Measurements from ENCODE around the gene ISCU.
A peak's percentile ranks its signal among the peaks of the same experiment; 100 is the strongest.

ISCU gene

GRCh38 chr12:108563804-108564151, 1.4 kb downstream of the ISCU start:
- TF ChIP-seq, protein P1, sequence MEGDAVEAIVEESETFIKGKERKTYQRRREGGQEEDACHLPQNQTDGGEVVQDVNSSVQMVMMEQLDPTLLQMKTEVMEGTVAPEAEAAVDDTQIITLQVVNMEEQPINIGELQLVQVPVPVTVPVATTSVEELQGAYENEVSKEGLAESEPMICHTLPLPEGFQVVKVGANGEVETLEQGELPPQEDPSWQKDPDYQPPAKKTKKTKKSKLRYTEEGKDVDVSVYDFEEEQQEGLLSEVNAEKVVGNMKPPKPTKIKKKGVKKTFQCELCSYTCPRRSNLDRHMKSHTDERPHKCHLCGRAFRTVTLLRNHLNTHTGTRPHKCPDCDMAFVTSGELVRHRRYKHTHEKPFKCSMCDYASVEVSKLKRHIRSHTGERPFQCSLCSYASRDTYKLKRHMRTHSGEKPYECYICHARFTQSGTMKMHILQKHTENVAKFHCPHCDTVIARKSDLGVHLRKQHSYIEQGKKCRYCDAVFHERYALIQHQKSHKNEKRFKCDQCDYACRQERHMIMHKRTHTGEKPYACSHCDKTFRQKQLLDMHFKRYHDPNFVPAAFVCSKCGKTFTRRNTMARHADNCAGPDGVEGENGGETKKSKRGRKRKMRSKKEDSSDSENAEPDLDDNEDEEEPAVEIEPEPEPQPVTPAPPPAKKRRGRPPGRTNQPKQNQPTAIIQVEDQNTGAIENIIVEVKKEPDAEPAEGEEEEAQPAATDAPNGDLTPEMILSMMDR (IDR thresholded peaks at IDR 0.05; ENCODE audit: insufficient read depth, low read depth, low read length, missing control alignments), result no peak
- H3K4me3 ChIP-seq (ENCODE audit: low read depth, low read length), result peak overlapping the region; percentile 99
- no peak for DNase-seq (ENCODE audit: low read depth)

- H3K4me3 ChIP-seq (ENCODE audit: low read depth, low read length), result no peak overlapping the region
- DNase-seq (ENCODE audit: low read depth), result no peak
- TF ChIP-seq, protein P1 (IDR thresholded peaks at IDR 0.05; ENCODE audit: insufficient read depth, low read depth, low read length, missing control alignments), result no peak
These were observed 2.3 kb downstream of the ISCU start for GRCh38 chr12:108564724-108565123.

GRCh38 chr12:108565146-108565545, 2.8 kb downstream of the ISCU start:
- TF ChIP-seq, protein P1 (IDR thresholded peaks at IDR 0.05; ENCODE audit: insufficient read depth, low read depth, low read length, missing control alignments), result no peak
- no peak for DNase-seq (ENCODE audit: low read depth)
- no peak overlapping the region; the same call in 1 of the 2 replicates for H3K4me3 ChIP-seq (ENCODE audit: low read depth, low read length)

- DNase-seq (ENCODE audit: low read depth), result peak; percentile 91
- TF ChIP-seq, protein P1 (IDR thresholded peaks at IDR 0.05; ENCODE audit: insufficient read depth, low read depth, low read length, missing control alignments), result no peak
These were observed 3.6 kb downstream of the ISCU start for GRCh38 chr12:108565976-108566375.

GRCh38 chr12:108566452-108566851, 4.1 kb downstream of the ISCU start:
- H3K4me3 ChIP-seq (ENCODE audit: low read depth, low read length), result peak overlapping the region; percentile 42
- no peak for DNase-seq (ENCODE audit: low read depth)
- TF ChIP-seq, protein P1 (IDR thresholded peaks at IDR 0.05; ENCODE audit: insufficient read depth, low read depth, low read length, missing control alignments), result no peak

More at GRCh38 chr12:108565976-108566375, 3.6 kb downstream of the ISCU start:
- H3K4me3 ChIP-seq (ENCODE audit: low read depth, low read length), result peak overlapping the region; percentile 42

DNA sequence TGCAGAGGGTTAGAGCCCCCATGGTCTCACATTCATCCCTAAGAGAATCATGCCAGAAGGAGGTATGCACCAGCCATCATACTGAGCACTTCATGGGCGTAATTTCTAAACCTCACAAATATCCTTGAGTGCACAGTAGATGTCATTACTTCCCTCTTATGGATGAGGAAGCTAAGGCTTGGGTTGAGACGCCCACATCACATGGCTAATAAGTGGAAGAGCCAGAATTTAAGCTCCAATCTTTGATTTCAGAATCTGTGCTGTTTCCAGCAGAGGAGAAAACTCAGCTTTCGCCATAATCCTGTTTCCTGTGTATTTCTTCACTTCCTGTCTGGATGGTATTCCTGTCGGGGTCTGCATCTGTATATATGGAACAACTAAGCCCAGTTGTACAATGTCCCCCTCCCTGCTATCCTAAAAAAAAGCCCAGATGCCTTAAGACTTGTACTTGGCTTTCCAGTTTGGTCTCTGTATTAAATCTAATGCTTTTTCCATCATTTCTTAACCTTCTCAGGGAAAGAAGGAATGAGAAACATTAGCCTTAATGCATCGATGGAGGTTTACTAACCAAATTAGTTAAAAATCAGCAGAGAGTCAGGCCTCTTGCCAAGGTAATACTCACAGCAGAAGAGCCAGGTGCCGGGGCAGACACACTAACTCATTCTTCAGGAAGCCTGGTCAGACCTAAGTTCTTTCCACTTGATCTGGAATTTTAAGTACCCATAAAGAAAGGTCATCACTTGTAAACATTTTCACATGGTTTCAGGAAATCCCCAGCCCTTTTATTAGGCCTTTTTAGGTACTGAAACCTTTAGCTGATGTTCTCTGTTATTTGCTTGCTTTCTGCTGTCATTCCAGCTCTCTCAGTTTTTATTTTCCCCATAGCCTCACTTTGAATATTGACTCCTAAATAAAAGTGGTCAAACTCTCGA, 5.3 kb downstream of the ISCU start:
- DNase-seq (ENCODE audit: low read depth), result peak; percentile 81
- H3K4me3 ChIP-seq (ENCODE audit: low read depth, low read length), result peak overlapping the region; percentile 42
- TF ChIP-seq, protein P1 (IDR thresholded peaks at IDR 0.05; ENCODE audit: insufficient read depth, low read depth, low read length, missing control alignments), result no peak
